Left forelimb (tissue), 1 donor: ENCODE results near the gene MAPK8IP3.
"Not testable (repeated sequence)": the region's sequence is repeated elsewhere in the genome, so short reads cannot be mapped to it uniquely, and the experiment has no call there.

Experiments used
- DNase-seq: peaks from one replicate; pipeline ENCODE4 v3.0.0-alpha.2; 2018; ENCODE audit warnings: low spot score

The MAPK8IP3 gene

DNA sequence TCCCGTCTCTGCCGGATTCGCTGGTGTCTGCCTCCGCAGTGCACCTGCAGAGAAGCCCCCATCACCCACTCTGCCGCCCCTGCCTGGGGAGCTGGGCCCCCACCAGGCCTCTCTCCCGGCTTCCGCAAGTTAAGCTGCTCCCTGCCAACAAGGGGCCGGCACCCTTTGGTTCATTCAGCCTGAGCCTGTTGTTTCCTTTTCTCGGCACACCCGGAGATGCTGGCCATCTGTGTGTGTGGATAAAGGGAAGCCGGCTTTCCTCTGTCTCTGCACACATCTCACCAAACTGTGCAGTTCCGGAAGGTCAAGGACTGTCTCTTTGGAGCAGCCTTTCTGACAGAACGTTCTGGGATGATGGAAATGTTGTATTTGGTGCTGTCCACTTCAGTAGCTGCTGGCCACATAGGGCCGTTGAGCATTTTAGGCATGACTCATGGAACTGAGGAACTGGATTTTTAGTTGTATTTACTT, 6.8 kb downstream of the MAPK8IP3 start:
- DNase-seq = no peak

DNA sequence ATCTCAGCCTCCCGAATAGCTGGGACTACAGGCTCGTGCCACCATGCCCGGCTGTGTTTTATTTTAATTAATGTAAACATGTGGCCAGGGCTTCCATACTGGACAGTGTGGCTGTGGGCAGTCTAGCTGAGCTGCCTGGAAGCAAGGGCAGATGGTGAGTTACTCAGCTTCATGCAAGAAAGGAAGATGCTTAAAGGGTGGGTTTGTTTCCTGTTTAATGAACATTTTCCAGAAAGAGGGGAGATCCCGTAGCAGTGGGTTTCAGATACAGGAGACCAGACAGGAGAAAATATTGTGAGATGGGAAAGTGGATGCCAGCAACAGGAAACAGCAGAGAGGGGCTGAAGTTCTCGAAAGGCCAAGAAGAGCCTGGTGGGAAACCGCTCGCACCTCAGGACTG, 7.3 kb downstream of the MAPK8IP3 start:
- DNase-seq = no peak

DNA sequence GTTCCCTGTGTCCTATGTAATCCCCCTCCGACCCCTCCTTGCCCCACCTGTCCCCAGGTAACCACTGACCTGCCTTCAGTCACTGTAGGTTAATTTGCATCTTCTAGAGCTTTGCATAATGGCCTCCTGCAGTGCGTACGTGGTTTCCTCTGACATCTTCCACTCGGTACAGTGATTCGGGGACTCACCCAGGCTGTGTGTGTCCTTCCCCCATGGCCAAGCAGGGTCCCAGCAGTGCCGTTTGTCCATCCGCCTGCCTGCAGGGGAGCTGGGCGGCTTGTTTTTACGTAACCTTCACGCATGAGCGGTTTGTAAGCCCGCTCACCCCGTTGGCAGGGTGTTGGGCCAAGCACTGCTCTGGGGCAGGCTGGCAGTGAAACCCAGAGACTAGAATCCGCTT, 7.9 kb downstream of the MAPK8IP3 start:
- DNase-seq = no peak

DNA sequence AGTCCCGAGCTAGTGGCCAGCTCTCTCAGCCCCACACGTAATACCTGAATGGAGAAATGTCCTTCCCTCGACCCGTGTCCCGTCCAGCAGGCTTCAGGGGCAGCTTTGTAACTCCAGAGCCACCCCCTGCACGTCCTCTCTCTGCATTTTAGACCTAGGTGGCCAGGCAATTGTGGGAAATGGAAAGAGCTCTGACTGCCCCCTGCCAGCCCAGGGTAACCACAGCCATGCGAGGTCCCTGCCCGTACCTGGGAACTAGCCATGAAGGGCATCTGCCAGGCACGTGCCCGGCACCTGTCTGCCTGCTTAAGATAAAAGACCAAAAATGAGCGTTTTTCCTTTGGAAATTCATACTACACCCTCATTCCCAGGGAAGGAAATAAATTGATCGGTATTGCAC, 9.2 kb downstream of the MAPK8IP3 start:
- DNase-seq = no peak

DNA sequence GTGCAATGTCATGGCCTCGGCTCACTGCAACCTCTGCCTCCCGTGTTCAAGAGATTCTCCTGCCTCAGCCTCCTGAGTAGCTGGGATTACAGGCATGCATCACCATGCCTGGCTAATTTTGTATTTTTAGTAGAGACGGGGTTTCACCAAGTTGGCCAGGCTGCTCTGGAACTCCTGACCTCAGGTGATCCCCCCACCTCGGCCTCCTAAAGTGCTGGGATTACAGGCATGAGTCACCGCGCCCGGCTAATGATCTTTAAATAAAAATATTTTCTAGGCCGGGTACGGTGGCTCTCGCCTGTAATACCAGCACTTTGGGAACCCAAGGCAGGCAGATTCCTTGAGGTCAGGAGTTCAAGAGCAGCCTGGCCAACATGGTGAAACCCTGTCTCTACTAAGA, 12.2 kb downstream of the MAPK8IP3 start:
- DNase-seq = not testable (repeated sequence)

DNA sequence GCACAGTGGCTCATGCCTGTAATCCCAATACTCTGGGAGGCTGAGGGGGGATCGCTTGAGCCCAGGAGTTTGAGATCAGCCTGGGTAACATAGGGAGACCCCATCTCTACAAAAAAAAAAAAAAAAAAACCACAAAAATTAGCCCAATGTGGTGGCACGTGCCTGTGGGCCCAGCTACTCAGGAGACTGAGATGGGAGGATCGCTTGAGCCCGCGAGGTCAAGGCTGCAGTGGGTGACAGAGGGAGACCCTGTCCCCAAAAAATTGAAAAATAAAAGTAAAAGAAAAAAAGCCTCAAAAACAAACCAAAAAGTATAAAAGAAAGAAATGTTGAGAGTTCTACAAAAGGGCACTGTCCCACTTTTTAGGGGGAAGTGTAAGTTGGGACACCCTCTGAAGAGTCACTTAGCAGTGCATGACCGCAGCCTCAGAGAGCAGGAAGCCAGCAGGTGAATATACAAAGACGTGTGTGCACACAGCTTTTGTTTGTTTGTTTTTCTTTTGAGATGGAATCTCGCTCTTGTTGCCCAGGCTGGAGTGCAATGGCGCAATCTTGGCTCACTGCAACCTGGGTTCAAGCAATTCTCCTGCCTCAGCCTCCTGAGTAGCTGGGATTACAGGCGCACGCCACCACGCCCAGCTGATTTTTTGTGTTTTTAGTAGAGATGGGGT, 13.7 kb downstream of the MAPK8IP3 start:
- DNase-seq = not testable (repeated sequence)

DNA sequence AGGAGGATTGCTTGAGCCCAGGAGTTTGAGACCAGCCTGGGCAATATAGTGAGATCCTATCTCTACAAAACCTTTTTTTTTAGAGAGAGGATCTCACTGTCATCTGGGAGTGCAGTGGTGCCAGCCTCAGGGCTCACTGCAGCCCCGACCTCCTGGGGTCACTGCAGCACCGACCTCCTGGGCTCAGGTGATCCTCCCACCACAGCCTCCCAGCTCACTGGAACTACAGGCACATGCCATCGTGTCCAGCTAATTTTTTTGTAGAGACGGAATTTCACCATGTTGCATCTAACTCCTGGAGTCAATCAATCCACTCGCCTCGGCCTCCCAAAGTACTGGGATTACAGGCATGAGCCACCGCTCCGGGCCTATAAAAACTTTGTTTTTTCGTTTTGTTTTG, 15.4 kb downstream of the MAPK8IP3 start:
- no peak for DNase-seq

DNA sequence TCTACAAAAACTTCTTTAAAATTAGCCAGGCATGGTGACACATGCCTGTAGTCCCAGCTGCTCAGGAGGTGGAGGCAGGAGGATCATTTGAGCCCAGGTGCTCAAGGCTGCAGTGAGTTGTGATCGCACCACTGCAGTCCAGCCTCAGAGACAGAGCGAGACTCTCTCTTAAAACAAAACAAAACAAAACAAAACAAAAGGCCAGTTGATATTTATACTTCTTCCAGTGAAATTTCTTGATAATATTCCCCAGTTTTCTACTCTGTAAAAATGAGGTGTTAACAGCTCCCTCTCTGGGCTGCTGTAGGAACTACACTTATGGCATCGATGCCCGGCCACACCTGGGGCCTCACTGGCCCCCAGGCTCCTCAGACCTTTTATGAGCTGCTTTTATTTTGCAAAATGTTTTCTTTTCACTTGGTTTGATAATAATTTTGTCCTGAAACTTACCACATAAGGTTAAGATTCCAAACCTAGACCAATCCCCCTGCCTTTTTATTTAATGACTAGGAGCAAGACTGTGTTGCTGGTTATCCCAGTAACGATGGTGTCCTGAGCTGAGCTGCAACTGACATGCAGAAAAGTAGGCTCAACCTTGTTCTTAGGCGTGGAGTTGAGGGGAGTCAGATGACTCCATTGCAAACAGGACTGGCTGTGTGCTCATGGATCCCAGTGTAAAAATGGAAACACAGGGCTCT, 17.6 kb downstream of the MAPK8IP3 start:
- no peak for DNase-seq

DNA sequence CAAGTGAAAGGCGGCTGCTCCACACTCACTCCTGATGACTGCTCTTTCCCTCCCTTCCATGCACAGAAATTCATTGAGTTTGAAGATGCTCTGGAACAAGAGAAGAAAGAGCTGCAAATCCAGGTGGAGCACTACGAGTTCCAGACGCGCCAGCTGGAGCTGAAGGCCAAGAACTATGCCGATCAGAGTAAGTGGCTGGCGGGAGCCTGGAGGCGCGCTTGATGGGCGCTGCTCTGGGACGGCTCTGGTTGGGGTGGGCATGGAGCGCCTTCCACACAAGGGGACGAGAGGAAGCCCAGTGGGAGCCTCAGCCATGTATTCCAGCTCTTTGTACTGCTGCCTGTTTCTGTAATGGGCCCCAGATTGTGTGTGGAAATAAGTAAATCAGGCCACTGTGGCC, 18.5 kb downstream of the MAPK8IP3 start:
- no peak for DNase-seq

DNA sequence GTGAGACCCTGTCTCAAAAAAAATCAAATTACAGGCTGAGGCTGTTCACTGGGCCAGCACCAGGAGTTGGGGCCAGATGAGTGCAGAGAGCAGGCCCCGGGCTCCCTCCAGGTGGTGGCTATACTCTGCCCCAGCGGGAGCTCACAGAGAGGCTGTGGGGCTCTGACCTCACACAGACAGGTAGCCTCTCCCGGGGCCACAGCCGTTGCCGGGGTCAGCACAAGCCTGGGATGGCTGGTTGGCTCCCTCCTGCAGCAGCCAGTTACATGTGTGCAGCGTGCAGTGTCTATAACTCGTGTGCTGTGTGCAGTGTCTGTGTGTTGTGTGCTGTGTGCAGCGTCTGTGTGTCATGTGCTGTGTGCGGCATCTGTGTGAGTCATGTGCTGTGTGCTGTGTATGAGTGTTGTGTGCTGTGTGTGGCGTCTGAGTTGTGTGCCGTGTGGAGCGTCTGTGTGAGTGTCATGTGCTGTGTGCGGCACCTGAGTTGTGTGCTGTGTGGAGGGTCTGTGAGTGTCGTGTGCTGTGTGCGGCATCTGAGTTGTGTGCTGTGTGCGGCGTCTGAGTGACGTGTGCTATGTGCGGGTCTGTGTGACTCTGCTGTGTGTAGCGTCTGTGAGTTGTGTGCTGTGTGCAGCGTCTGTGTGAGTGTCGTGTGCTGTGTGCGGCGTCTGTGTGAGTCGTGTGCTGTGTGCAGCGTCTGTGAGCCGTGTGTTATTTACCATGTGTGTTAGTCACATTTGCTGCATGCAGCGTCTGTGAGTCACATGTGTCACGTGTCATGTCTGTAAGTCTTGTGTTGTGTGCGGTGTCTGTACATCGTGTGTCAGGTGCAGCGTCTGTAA, 20.9 kb downstream of the MAPK8IP3 start:
- DNase-seq = no peak

DNA sequence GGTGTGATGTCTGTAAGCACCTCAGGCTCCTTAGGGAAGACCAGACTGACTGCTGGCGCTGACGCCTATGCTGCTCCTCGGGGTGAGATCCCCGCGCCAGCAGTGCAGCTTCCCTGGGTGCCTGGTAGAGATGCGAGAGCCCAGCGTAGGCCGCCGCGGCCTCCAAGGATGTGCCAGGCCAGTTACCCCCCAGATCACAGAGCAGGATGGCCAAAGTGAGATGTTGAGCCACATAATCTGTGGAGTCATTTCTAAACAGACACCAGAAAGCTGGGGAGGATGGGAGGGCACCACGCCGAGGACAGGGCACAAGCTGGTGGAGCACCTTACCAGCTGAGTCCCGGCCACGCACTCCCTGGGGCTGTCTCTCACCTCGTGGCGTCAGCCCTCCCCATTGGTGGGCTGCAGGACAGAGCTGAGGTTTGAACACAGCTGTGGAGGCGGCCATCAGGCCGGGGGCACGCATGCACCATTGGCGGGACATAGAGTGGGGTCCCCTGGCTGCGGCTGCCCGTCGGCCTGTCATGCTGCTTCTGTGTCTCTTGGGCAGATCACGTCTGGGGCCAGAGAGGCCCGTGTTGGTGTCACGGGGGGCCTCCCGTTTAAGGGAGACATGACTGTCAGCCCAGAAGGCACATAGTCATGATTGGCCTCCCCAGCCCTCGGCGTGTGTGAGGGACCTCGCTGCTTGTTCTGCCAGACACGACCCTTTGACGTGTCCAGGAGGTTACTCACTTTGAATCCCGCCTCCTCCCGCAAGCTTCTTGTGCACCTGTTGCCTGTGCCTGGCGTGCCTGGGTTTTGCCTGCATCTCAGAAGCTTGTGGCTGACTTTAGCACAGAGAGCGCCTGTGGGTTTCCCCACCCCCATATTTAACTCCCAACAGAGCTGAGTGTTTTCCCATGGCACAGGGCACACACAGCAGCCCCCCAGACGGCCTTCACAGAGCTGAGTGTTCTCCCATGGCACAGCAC, 21.9 kb downstream of the MAPK8IP3 start:
- no peak for DNase-seq

DNA sequence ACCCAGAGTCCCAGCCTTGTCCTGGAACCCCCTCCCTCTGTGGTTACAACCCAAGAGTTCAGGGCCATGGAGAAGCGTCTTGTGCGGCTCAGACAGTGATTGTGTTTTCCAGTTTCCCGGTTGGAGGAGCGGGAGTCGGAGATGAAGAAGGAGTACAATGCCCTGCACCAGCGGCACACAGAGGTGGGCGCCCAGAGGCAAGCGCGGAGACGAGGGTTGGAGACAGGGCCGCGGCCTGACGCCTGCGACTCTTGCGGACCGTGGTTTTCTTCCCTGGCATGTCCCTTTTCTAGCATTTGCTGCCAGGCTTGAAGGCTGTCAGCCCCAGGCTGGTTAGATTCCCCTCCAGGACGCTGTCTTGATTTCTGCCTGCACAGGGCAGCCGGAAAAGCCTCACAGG, 23.0 kb downstream of the MAPK8IP3 start:
- no peak for DNase-seq

DNA sequence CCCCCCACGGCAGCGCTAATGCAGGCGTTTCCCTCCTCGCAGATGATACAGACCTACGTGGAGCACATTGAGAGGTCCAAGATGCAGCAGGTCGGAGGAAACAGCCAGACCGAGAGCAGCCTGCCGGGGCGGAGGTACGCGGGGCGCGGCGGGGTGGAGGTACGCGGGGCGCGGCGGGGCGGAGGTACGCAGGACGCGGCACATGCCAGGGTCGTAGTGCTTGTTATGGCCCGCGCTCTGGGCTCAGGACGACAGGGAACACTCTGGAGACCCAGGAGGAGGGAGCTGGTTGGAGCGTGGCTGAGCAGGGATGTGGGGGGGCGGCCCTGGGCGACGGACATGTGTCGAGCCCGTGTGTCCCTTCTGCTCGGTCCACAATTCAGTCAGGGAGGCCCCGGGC, 23.4 kb downstream of the MAPK8IP3 start:
- DNase-seq = no peak

DNA sequence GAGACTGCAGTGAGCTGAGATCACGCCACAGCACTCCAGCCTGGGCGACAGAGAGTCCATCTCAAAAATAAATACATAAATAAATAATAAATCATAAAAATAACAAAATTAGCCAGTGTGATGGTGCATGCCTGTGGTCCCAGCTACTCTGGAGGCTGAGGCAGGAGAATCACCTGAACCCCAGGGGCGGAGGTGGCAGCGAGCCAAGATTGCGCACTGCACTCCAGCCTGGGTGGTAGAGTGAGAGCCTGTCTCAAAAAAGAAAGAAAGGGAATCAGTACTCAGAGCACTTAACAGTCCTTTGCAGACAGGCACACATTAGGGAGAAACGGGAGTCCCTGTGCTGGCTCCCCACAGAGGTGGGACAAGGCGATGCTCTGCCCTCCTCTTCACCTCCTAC, 25.1 kb downstream of the MAPK8IP3 start:
- no peak for DNase-seq

DNA sequence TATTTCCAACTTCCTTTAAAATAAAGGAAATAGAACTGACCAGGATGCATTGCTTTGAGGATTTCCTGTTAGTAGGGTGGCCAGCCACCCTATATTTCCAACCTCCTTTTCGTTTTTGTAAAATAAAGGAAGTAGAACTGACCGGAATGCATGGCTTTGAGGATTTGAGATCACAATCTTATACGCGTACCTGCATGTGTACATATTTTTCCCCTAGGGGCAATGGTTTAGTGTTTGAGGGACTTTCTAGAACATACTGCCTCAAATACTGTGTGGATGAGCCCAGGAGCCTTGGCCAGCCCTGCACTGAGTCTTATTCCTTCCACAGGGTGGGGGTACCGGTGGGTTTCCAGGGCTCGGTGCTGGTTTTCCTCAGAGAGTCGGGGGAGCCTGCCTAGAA, 25.6 kb downstream of the MAPK8IP3 start:
- DNase-seq = no peak

DNA sequence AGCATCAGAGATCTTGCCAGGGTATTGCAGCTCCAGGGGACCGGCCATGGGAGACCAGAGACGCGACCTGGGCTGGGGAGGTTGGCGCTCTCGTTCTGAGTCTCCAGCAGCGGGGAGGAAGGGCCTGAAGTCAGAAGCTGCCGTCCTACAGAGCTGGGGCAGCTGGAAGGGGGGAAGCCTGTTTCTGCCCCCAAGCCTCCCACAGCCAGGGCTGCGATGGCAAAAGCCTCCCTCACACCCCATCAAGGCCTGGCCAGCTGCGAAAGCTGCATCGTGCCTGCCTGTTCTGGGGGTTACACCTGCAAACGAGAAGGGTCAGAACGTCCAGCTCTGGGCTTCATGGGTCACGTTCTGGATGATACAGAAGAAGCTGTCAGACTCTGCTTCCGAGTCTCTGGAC, 26.1 kb downstream of the MAPK8IP3 start:
- DNase-seq = no peak

DNA sequence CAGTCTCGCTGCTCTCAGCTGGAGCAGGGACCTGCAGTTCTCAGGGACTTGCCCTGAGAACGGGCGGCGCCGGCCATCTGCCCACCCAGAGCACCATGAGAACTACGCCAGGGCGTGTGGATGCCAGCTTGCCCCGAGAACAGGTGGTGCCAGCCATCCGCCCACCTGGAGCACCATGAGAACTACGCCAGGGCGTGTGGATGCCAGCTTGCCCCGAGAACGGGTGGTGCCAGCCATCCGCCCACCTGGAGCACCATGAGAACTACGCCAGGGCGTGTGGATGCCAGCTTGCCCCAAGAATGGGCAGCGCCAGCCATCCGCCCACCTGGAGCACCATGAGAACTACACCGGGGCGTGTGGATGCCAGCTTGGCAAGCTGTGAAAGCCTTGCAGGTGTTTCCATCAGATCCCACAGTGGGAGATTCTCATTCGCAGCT, 26.6 kb downstream of the MAPK8IP3 start:
- DNase-seq = not testable (repeated sequence)

DNA sequence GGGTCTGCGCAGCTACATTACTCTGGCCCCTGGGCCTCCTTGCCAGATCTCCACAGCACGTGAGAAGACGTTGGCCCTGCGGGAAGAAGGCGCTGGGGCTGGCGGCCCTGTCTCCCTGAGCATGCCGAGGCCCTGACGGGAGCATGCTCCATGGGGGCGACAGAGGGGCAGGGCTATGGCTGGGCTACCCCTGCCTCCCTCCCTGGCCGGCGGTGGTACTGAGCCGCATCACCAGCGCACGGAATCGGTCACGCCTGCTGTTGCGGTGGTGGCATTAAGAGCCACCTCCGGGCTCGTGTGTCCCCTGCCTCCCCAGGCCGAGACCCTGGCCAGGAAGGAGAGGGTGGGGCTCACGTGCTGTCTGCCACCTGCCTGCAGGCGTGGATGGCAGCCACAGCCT, 28.1 kb downstream of the MAPK8IP3 start:
- no peak for DNase-seq

DNA sequence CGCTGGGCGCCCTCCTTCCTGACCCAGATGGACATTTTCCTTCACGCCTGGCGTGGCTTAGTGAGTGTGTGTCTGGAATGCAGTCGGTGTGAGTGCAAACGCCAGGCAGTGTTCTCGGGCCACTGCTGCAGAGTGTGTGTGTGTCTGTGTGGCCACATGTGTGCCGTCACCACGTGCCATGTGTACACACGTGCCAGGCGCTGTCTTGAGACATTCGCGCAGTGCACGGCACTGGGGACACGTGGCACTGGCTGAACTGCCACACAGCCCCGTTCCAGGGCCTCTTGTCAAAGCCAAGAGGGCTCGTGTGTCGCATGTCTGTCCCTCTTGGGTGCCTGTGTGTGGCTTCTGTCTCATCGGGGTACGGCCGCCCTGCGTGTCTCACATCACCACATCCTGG, 28.8 kb downstream of the MAPK8IP3 start:
- no peak for DNase-seq

DNA sequence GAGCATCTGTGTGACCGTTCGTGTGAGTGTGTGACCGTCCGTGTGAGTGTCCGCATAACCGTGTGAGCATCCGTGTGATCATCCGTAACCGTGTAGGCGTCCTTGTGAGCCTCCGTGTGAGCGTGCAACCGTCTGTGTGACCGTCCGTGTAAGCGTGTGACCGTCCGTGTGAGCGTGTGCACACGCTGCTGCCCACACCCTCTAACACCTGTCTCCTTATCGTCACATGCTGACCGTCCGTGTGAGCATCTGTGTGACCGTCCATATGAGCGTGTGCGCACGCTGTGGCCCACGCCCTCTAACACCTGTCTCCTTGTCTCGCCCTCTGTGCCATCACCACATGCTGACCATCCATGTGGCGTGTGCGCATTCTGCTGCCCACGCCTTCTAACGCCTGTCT, 34.2 kb downstream of the MAPK8IP3 start:
- no peak for DNase-seq

DNA sequence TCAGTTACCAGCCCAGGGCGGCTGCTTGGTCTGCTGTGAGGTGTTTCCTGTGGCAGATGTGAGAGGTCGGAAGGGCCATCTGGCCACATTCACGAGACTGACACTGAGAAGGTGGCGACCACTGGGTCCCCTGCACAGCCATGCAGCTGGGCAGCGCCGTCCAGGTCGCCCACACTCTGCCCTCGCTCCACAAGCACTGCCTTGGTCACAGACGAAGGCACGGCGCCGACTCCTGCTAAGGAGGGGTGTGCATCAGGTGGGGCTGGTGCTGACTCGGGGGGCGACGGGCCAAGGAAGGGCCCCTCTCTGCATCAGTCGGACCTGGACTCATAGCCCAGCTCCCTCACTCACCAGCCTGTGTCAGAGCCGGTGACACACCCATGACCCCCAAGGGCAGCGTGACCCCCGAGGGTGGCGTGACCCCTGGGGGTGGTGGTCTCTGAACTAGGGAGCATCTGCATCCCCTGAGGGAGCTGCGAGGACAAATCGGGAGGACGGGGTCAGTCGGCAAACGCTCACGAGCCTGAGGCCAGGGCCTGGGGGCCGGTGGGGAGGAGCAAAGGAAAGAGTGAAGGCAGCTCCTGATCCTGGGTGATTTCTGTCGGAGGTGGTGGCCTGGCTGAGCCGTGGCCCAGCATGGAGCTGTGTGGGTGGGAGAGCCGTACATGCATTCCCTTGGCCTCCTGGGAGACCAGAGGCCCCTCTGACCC, 34.9 kb downstream of the MAPK8IP3 start:
- DNase-seq = no peak
